Measurements from ENCODE around the gene SIGLEC11.

- TF ChIP-seq CTCF (IDR thresholded peaks at IDR 0.05) = no peak
- TF ChIP-seq EZH2 (IDR thresholded peaks at IDR 0.05; ENCODE audit: borderline replicate concordance, insufficient read depth, low read depth, low read length, poor library complexity, severe bottlenecking) = no peak
Measured at GRCh38 chr19:49927526-49928264, 33.3 kb downstream of the SIGLEC11 start.
